Hepatocyte (in vitro differentiated cells): ENCODE results near the gene PRLHR.

Source experiments
- EZH2phosphoT487 ChIP-seq: fragments of 200-600 bp; sonication (generic); IDR thresholded peaks from one replicate; pipeline ENCODE4 v1.6.1; 2018; ENCODE audit warnings: antibody characterized with exemption, mild to moderate bottlenecking, low read depth, moderate library complexity; ENCODE audit not compliant: unreplicated experiment, severe bottlenecking
- TF ChIP-seq, protein P1 (sequence below): fragments of 200-600 bp; sonication (generic); IDR thresholded peaks from 2 replicates; pipeline ENCODE4 v1.5.1; 2016; ENCODE audit warnings: antibody characterized with exemption, mild to moderate bottlenecking; ENCODE audit not compliant: poor library complexity

GRCh38 chr10:118592675-118593330 is 2.6 kb downstream of the PRLHR start:
- TF ChIP-seq EZH2phosphoT487 = no peak
- TF ChIP-seq, protein P1, sequence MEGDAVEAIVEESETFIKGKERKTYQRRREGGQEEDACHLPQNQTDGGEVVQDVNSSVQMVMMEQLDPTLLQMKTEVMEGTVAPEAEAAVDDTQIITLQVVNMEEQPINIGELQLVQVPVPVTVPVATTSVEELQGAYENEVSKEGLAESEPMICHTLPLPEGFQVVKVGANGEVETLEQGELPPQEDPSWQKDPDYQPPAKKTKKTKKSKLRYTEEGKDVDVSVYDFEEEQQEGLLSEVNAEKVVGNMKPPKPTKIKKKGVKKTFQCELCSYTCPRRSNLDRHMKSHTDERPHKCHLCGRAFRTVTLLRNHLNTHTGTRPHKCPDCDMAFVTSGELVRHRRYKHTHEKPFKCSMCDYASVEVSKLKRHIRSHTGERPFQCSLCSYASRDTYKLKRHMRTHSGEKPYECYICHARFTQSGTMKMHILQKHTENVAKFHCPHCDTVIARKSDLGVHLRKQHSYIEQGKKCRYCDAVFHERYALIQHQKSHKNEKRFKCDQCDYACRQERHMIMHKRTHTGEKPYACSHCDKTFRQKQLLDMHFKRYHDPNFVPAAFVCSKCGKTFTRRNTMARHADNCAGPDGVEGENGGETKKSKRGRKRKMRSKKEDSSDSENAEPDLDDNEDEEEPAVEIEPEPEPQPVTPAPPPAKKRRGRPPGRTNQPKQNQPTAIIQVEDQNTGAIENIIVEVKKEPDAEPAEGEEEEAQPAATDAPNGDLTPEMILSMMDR = no peak
